Measurements from ENCODE around the gene CHMP4A.

The CHMP4A gene

GRCh38 chr14:24189059-24189375 lies 24.3 kb downstream of the CHMP4A start:
- no peak for TF ChIP-seq Cebpa-rat (IDR thresholded peaks at IDR 0.05)
- Histone ChIP-seq H3K9ac (peak overlapping the region; percentile 64 to 95 (median 82); a peak in 20 of 22 replicates), H3K27me3 (no peaks in the 10 kb centered on the region), H4K20me1 (peaks cover 0 to 50% (median 17%) of the 10 kb centered on the region in 11 experiments; a peak in 12 of 22 replicates), H3K4me1 (peaks cover 44 to 61% (median 50%) of the 10 kb centered on the region in 10 experiments), H3K27ac (peak overlapping the region; percentile 7 to 93 (median 56); a peak in 17 of 22 replicates), H3K4me3 (peak overlapping the region; percentile 64 to 92 (median 79); a peak in 18 of 20 replicates), H3K36me3 (peaks cover 48 to 72% (median 65%) of the 10 kb centered on the region in 11 experiments), H3K4me2 (peak overlapping the region; percentile 78 to 97 (median 93)), H3K9me3 (replicated peaks in 1 of 11) (no peaks in the 10 kb centered on the region)

GRCh38 chr14:24188251-24189058 lies 24.8 kb downstream of the CHMP4A start, which contains the start of gene IPO4:
IPO4 (minus strand) TSS chr14:24188816; CDS start chr14:24188787, 29 bp downstream.
- Histone ChIP-seq H3K4me2 (peak within 1 kb of the TSS; percentile 90 to 97 (median 94)), H3K9ac (peak within 1 kb of the TSS; percentile 75 to 95 (median 83)), H3K4me1 (peaks cover 39 to 56% (median 46%) of the 10 kb centered on the region in 10 experiments), H3K4me3 (peak within 1 kb of the TSS; percentile 64 to 92 (median 79)), H3K9me3 (replicated peaks in 1 of 11) (no peaks in the 10 kb centered on the region), H3K36me3 (peaks cover 50 to 76% (median 68%) of the 10 kb centered on the region in 11 experiments), H3K27ac (peak within 1 kb of the TSS; percentile 49 to 93 (median 79); a peak in 21 of 22 replicates), H3K27me3 (no peaks in the 10 kb centered on the region), H4K20me1 (peaks cover 0 to 53% (median 17%) of the 10 kb centered on the region in 11 experiments; a peak in 12 of 22 replicates)
- TF ChIP-seq Cebpa-rat (IDR thresholded peaks at IDR 0.05) = no peak

GRCh38 chr14:24187539-24187915 lies 25.8 kb downstream of the CHMP4A start:
- peak overlapping the region; percentile 64 to 92 (median 79); a peak in 19 of 20 replicates for H3K4me3 ChIP-seq
- no peaks in the 10 kb centered on the region for H3K27me3 ChIP-seq
- no peak for TF ChIP-seq Cebpa-rat (IDR thresholded peaks at IDR 0.05)
- H3K4me2 ChIP-seq = peak overlapping the region; percentile 90 to 97 (median 94)
- peaks cover 31 to 49% (median 38%) of the 10 kb centered on the region in 10 experiments for H3K4me1 ChIP-seq
- H3K9me3 ChIP-seq (replicated peaks in 1 of 11) = no peaks in the 10 kb centered on the region
- peaks cover 0 to 62% (median 16%) of the 10 kb centered on the region in 11 experiments; a peak in 14 of 22 replicates for H4K20me1 ChIP-seq
- peak overlapping the region in 8 of 11 experiments; percentile 14 to 93 (median 84); a peak in 11 of 22 replicates for H3K27ac ChIP-seq
- H3K36me3 ChIP-seq = peaks cover 53 to 79% (median 73%) of the 10 kb centered on the region in 11 experiments
- H3K9ac ChIP-seq = peak overlapping the region; percentile 75 to 95 (median 83); a peak in 21 of 22 replicates

- H3K4me3 ChIP-seq = peak overlapping the region in 9 of 10 experiments; percentile 73 to 92 (median 79); a peak in 17 of 20 replicates
- TF ChIP-seq Cebpa-rat (IDR thresholded peaks at IDR 0.05) = no peak
- peak overlapping the region in 2 of 11 experiments; percentile 14 to 84; a peak in 2 of 22 replicates for H3K27ac ChIP-seq
- peak overlapping the region in 10 of 11 experiments; percentile 75 to 95 (median 84); a peak in 20 of 22 replicates for H3K9ac ChIP-seq
- H3K9me3 ChIP-seq (replicated peaks in 1 of 11) = no peaks in the 10 kb centered on the region
- H3K4me1 ChIP-seq = peaks cover 26 to 43% (median 32%) of the 10 kb centered on the region in 10 experiments
- no peaks in the 10 kb centered on the region for H3K27me3 ChIP-seq
- H3K36me3 ChIP-seq = peaks cover 53 to 79% (median 73%) of the 10 kb centered on the region in 11 experiments
- peaks cover 0 to 63% (median 19%) of the 10 kb centered on the region in 11 experiments; a peak in 15 of 22 replicates for H4K20me1 ChIP-seq
- peak overlapping the region; percentile 90 to 97 (median 94) for H3K4me2 ChIP-seq
These were observed 26.3 kb downstream of the CHMP4A start for GRCh38 chr14:24186831-24187538.

GRCh38 chr14:24185741-24186140 lies 27.5 kb downstream of the CHMP4A start:
- Histone ChIP-seq H3K4me1 (peaks cover 27 to 48% (median 33%) of the 10 kb centered on the region in 10 experiments), H4K20me1 (peaks cover 0 to 72% (median 25%) of the 10 kb centered on the region in 11 experiments; a peak in 15 of 22 replicates), H3K27me3 (no peaks in the 10 kb centered on the region), H3K4me3 (no peak overlapping the region), H3K27ac (no peak overlapping the region), H3K9ac (peak overlapping the region in 2 of 11 experiments; percentile 11 to 15; a peak in 1 of 22 replicates), H3K9me3 (replicated peaks in 1 of 11) (no peaks in the 10 kb centered on the region), H3K4me2 (no peak overlapping the region), H3K36me3 (peaks cover 59 to 79% (median 74%) of the 10 kb centered on the region in 11 experiments)
- TF ChIP-seq Cebpa-rat (IDR thresholded peaks at IDR 0.05) = no peak

- H3K9ac ChIP-seq = no peak overlapping the region
- peaks cover 24 to 49% (median 39%) of the 10 kb centered on the region in 10 experiments for H3K4me1 ChIP-seq
- no peaks in the 10 kb centered on the region for H3K9me3 ChIP-seq (replicated peaks in 1 of 11)
- H3K4me3 ChIP-seq = no peak overlapping the region
- peaks cover 0 to 79% (median 31%) of the 10 kb centered on the region in 11 experiments; a peak in 17 of 22 replicates for H4K20me1 ChIP-seq
- peaks cover 62 to 80% (median 75%) of the 10 kb centered on the region in 11 experiments for H3K36me3 ChIP-seq
- H3K27me3 ChIP-seq = no peaks in the 10 kb centered on the region
- TF ChIP-seq Cebpa-rat (IDR thresholded peaks at IDR 0.05) = no peak
- H3K27ac ChIP-seq = no peak overlapping the region
- no peak overlapping the region for H3K4me2 ChIP-seq
These were observed 28.3 kb downstream of the CHMP4A start for GRCh38 chr14:24185026-24185425.

- Histone ChIP-seq H3K4me2 (no peak overlapping the region), H3K27ac (no peak overlapping the region), H3K4me3 (no peak overlapping the region), H3K36me3 (peaks cover 69 to 81% (median 80%) of the 10 kb centered on the region in 11 experiments), H3K9me3 (replicated peaks in 1 of 11) (no peaks in the 10 kb centered on the region), H3K27me3 (no peaks in the 10 kb centered on the region), H3K9ac (peak overlapping the region in 1 of 11 experiments; percentile 13; a peak in 2 of 22 replicates), H4K20me1 (peaks cover 0 to 86% (median 38%) of the 10 kb centered on the region in 11 experiments; a peak in 19 of 22 replicates), H3K4me1 (peaks cover 18 to 49% (median 40%) of the 10 kb centered on the region in 10 experiments)
- TF ChIP-seq Cebpa-rat (IDR thresholded peaks at IDR 0.05) = no peak
These were observed 29.0 kb downstream of the CHMP4A start for GRCh38 chr14:24184104-24184970.

GRCh38 chr14:24183014-24183481 lies 30.2 kb downstream of the CHMP4A start:
- Histone ChIP-seq H3K9me3 (replicated peaks in 1 of 11) (no peaks in the 10 kb centered on the region), H3K4me3 (no peak overlapping the region), H4K20me1 (peaks cover 0 to 98% (median 51%) of the 10 kb centered on the region in 11 experiments; a peak in 19 of 22 replicates), H3K27ac (no peak overlapping the region), H3K9ac (no peak overlapping the region), H3K4me1 (peaks cover 12 to 53% (median 46%) of the 10 kb centered on the region in 10 experiments), H3K4me2 (no peak overlapping the region), H3K27me3 (no peaks in the 10 kb centered on the region), H3K36me3 (peaks cover 82 to 94% (median 92%) of the 10 kb centered on the region in 11 experiments)
- TF ChIP-seq Cebpa-rat (IDR thresholded peaks at IDR 0.05) = no peak

Measured in BLaER1 treated with 17β-estradiol and CSF1 and Interleukin-3, amounts not matched to agents 10 nM and 100 nM (cell line).